K562 (cell line): Measurements from ENCODE around the gene ZKSCAN8. TPM values are rescaled to one million over a fixed set of nuclear protein-coding genes. Genes with fewer than 3 reads are reported as not detected.

Source experiments
- ATAC-seq: fragments of 200-7000 bp; cut with Tn5 transposase; 3 replicates; pipeline ENCODE4 v1.9.1; 2020; ENCODE audit warnings: moderate library complexity
- BruUV-seq: library from RNA; stranded (reverse); fragments of 400-500 nt; replicated peaks from 2 replicates; lab custom pipeline; 2021; lab: Mats Ljungman, UMichigan
- CTCF ChIA-PET: fragments of 300-600 bp; formaldehyde crosslinking; extraction: SDS; loops from one replicate; lab custom pipeline; 2021; ENCODE audit warnings: low intra/inter-chr PET ratio; lab: Yijun Ruan, JAX
- POLR2A ChIA-PET: fragments of 300-600, 350-650 bp; sonication (Branson Sonifier 250); formaldehyde crosslinking; extraction: SDS; loops from one replicate; lab custom pipeline; 2021; ENCODE audit warnings: antibody characterized with exemption, inconsistent platforms; lab: Yijun Ruan, JAX
- DNase-seq, 4 experiments: peaks; one replicate each; pipeline versions ENCODE4 v3.0.0 to v3.0.0-alpha.2; 2011 to 2018; ENCODE audit warnings: low spot score in 3 of 4, mixed read lengths in 3 of 4; ENCODE audit errors: extremely low read depth in 1 of 4
- FAIRE-seq: peaks from 2 replicates; lab custom pipeline; 2011; peaks lifted over from hg19 to GRCh38; lab: Jason Lieb, UNC
- H2AFZ ChIP-seq: 2 replicates; pipeline ENCODE4 v1.6.0; 2011; ENCODE audit warnings: low read depth, low read length, control low read depth, inconsistent platforms
- H3K27ac ChIP-seq: fragments of 200-600 bp; 3 replicates; pipeline ENCODE4 v1.8.0; 2011; ENCODE audit warnings: low read depth, mild to moderate bottlenecking, control low read depth, inconsistent platforms, low read length, moderate library complexity, mixed read lengths; ENCODE audit errors: extremely low read depth
- H3K27me3 ChIP-seq, 2 experiments: fragments of 300-600 bp in 1 of 2; 2 replicates in 1 of 2; 3 replicates in 1 of 2; pipeline versions ENCODE4 v1.6.0 to v1.8.0; 2011; ENCODE audit warnings: inconsistent platforms in 2 of 2, low read length in 2 of 2, mild to moderate bottlenecking in 1 of 2, mixed read lengths in 1 of 2, moderate library complexity in 1 of 2; ENCODE audit not compliant: control insufficient read depth in 2 of 2, insufficient read depth in 2 of 2
- H3K36me3 ChIP-seq: fragments of 300-600 bp; 3 replicates; pipeline ENCODE4 v1.8.0; 2011; ENCODE audit warnings: mild to moderate bottlenecking, low read length, inconsistent platforms; ENCODE audit not compliant: control insufficient read depth, insufficient read depth
- H3K4me1 ChIP-seq, 2 experiments: fragments of 200-600 bp in 1 of 2; replicated peaks in 1 of 2; 2 replicates in 1 of 2; 3 replicates in 1 of 2; pipeline versions ENCODE4 v1.5.1 to v1.8.0; 2011; ENCODE audit warnings: inconsistent platforms in 2 of 2, low read length in 2 of 2, mild to moderate bottlenecking in 1 of 2, mixed read lengths in 1 of 2, moderate library complexity in 1 of 2; ENCODE audit not compliant: control insufficient read depth in 2 of 2, insufficient read depth in 2 of 2
- H3K4me2 ChIP-seq: 2 replicates; pipeline ENCODE4 v1.6.1; 2011; ENCODE audit warnings: low read length, control low read depth, inconsistent platforms, mixed read lengths; ENCODE audit not compliant: insufficient read depth
- H3K4me3 ChIP-seq: fragments of 200-600 bp; sonication (generic), shearing (Covaris generic); 2 replicates; pipeline ENCODE4 v1.5.1; 2016; ENCODE audit warnings: control low read depth, inconsistent platforms
- H3K79me2 ChIP-seq: fragments of 200-600 bp; 3 replicates; pipeline ENCODE4 v1.8.0; 2011; ENCODE audit warnings: low read length, inconsistent platforms; ENCODE audit not compliant: control insufficient read depth, insufficient read depth
- H3K9ac ChIP-seq, 2 experiments: 2 replicates each; pipeline versions ENCODE4 v1.6.0 to v1.6.1; 2011; ENCODE audit warnings: low read depth in 2 of 2, low read length in 2 of 2, control low read depth in 1 of 2, inconsistent platforms in 1 of 2, mild to moderate bottlenecking in 1 of 2, mixed read lengths in 1 of 2; ENCODE audit not compliant: insufficient read depth in 1 of 2
- H3K9me1 ChIP-seq: one replicate; pipeline ENCODE4 v1.6.0; 2011; ENCODE audit warnings: inconsistent platforms, mild to moderate bottlenecking, low read length, moderate library complexity; ENCODE audit not compliant: control insufficient read depth, insufficient read depth
- H3K9me3 ChIP-seq: replicated peaks from 2 replicates; pipeline ENCODE4 v1.5.1; 2011; ENCODE audit warnings: low read depth, low read length, inconsistent platforms; ENCODE audit not compliant: control insufficient read depth, insufficient read depth
- H4K20me1 ChIP-seq: replicated peaks from 2 replicates; pipeline ENCODE4 v1.6.1; 2011; ENCODE audit warnings: low read length, inconsistent platforms, mixed read lengths; ENCODE audit not compliant: control insufficient read depth, insufficient read depth
- AFF1 ChIP-seq, 2 experiments: fragments of 450-650 bp; IDR thresholded peaks; 2 replicates each; pipeline ENCODE4 v1.6.1; 2018; ENCODE audit warnings: mild to moderate bottlenecking in 2 of 2, low read depth in 1 of 2; ENCODE audit not compliant: partially characterized antibody in 2 of 2
- CEBPG ChIP-seq, 3 experiments: fragments of 200-800 bp in 1 of 3; sonication (Bioruptor generic) in 1 of 3; sonication (generic) in 1 of 3; formaldehyde crosslinking in 1 of 3; IDR thresholded peaks in 2 of 3; conservative IDR thresholded peaks in 1 of 3; 2 replicates each; pipeline versions ENCODE4 v1.6.1 to v1.8.0; 2016 to 2022; ENCODE audit warnings: missing compliant biosample characterization in 2 of 3, missing genetic modification characterization in 2 of 3, mild to moderate bottlenecking in 1 of 3, missing genetic modification reagents in 1 of 3
- MLLT1 ChIP-seq, 2 experiments: fragments of 450-650 bp; IDR thresholded peaks; 2 replicates each; pipeline ENCODE4 v1.6.1; 2016
- RBM25 ChIP-seq: fragments of 200-400 bp; formaldehyde crosslinking; IDR thresholded peaks from 2 replicates; pipeline ENCODE4 v1.6.1; 2018; ENCODE audit warnings: low read length, low read depth, moderate library complexity; ENCODE audit not compliant: severe bottlenecking
- SNRNP70 ChIP-seq: fragments of 200-400 bp; formaldehyde crosslinking; optimal IDR thresholded peaks from 2 replicates; pipeline ENCODE3; 2017; ENCODE audit warnings: low read depth, low read length
- SP1 ChIP-seq: sonication (generic); formaldehyde crosslinking; IDR thresholded peaks from 2 replicates; pipeline ENCODE4 v1.8.1; 2022; ENCODE audit warnings: mild to moderate bottlenecking, missing genetic modification reagents
- SREBF1 ChIP-seq: fragments of 150-350 bp; IDR thresholded peaks from 2 replicates; pipeline ENCODE4 v1.6.1; 2014; ENCODE audit warnings: antibody characterized with exemption, low read depth, low read length, borderline replicate concordance
- ZBTB5 ChIP-seq: fragments of 450-650 bp; IDR thresholded peaks from 2 replicates; pipeline ENCODE4 v1.6.1; 2017; ENCODE audit warnings: antibody characterized with exemption
- ZNF75A ChIP-seq: fragments of 450-650 bp; formaldehyde crosslinking; IDR thresholded peaks from 2 replicates; pipeline ENCODE4 v1.4.0; 2020; ENCODE audit warnings: mild to moderate bottlenecking
- WGBS: fragments of 100-300 bp; shearing (Covaris generic); methylation state at CpG from one replicate; pipeline ENCODE4 v1.1.6; 2016; ENCODE audit warnings: low coverage, mixed read lengths; ENCODE audit not compliant: insufficient coverage; ENCODE audit errors: missing lambda C conversion rate; 5-methylcytosine and 5-hydroxymethylcytosine counted together
- in situ Hi-C: fragments of 300-500 bp; cut with MboI; formaldehyde crosslinking; loops from 4 replicates; pipeline ENCODE4 v1.15.0; 2018; ENCODE audit warnings: inconsistent platforms, mixed read lengths
- intact Hi-C: fragments of 100-400 bp; cut with micrococcal nuclease; formaldehyde crosslinking; loops from 2 replicates; pipeline ENCODE4 v1.14.2; 2022
- polyA plus RNA-seq, 8 experiments: library from polyadenylated mRNA; depleted of rRNA in 4 of 8; stranded (reverse) in 5 of 8; unstranded in 3 of 8; fragments of >200 nt; fragmentation: Nextera tagmentation in 2 of 8; fragmentation: Illumina TruSeq in 1 of 8; extraction: Ambion mirVana in 2 of 8; extraction: Trizol in 1 of 8; gene quantifications; 2 replicates each; pipeline versions ENCODE4 v1.2.1 to v1.2.3, GENCODE V29; 2011 to 2014; ENCODE audit warnings: inconsistent platforms in 1 of 8, missing spikeins in 1 of 8
- total RNA-seq, 7 experiments: library from RNA; depleted of rRNA in 6 of 7; stranded (reverse); fragments of >200 nt in 6 of 7; fragmentation: Illumina TruSeq in 2 of 7; extraction: Trizol in 2 of 7; gene quantifications; 2 replicates each; pipeline versions ENCODE4 v1.2.1 to v1.2.3, GENCODE V29; 2011 to 2021; ENCODE audit warnings: low replicate concordance in 1 of 7

Gene ZKSCAN8
- total and polyA plus RNA-seq, 9 of the 15 experiments (the other 6 are each of a cell fraction or from before 2014, with no cell fraction given), result 3.3 to 37.7 (median 21.7) TPM

- TF ChIP-seq SREBF1 (no peak), SNRNP70 (no peak), ZBTB5 (no peak), ZNF75A (no peak), CEBPG (CRISPR knock-in tag; IDR thresholded peaks at IDR 0.05) (no peak), CEBPG (tag; conservative IDR thresholded peaks at IDR 0.05 in 1 of 2, IDR thresholded peaks at IDR 0.05 in 1 of 2) (0 out of 4 replicates have a peak, but pooled peaks of 1 of the 2 experiments have one; percentile 7), SP1 (CRISPR knock-in tag) (0 out of 2 replicates have a peak, but pooled peaks have one; percentile 37)
Observed at GRCh38 chr6:28137505-28137981, 4.1 kb upstream of the ZKSCAN8 start (continued).

GRCh38 chr6:28139860-28140543 lies 1.7 kb upstream of the ZKSCAN8 start:
- Histone ChIP-seq H3K9ac (no peak overlapping the region), H3K4me3 (no peak overlapping the region), H3K9me1 (no peaks in the 10 kb centered on the region), H3K27ac (no peak overlapping the region), H3K4me1 (peaks cover 12 to 21% of the 10 kb centered on the region in 2 experiments; a peak in 4 of 5 replicates), H3K4me2 (no peak overlapping the region), H2AFZ (peak overlapping the region; percentile 25), H3K79me2 (peaks cover 53% of the 10 kb centered on the region), H3K27me3 (no peaks in the 10 kb centered on the region), H3K36me3 (peaks cover 13% of the 10 kb centered on the region), H3K9me3 (no peaks in the 10 kb centered on the region; the same call in 1 of the 2 replicates), H4K20me1 (no peaks in the 10 kb centered on the region)
- ATAC-seq (no peak), DNase-seq (no peak), FAIRE-seq (no peak)
- no TSS peak for BruUV-seq
- ChIA-PET CTCF (no interaction called here), POLR2A (interaction anchor here (0.7 to 3.9 kb wide), 10 partner anchors 12 to 247 kb away, joined by 3 to 50 read pairs (median 4); partner anchors contain the start of genes ZKSCAN3, ZKSCAN4, ZSCAN26 and ZSCAN31)
- WGBS, result 78% methylated on average over 9 of the region's 9 CpGs
- in situ Hi-C loops (loop anchor here (5.0 kb wide), 1 partner anchor 217 kb away; no protein-coding TSS in a partner anchor), intact Hi-C loops (loop anchor here (5.0 kb wide), 2 partner anchors 127 to 197 kb away; partner anchors contain the start of genes ZSCAN26 and ZSCAN31)
- TF ChIP-seq RBM25, result peak; percentile 8
- peak in 1 of 2 experiments; percentile 19; a peak in 1 of 4 replicates for TF ChIP-seq MLLT1 (IDR thresholded peaks at IDR 0.05)
- TF ChIP-seq AFF1 (IDR thresholded peaks at IDR 0.05; ENCODE audit: low read depth in 1 of 2, partially characterized antibody in 2 of 2), result peak in 1 of 2 experiments; percentile 42
